ENCODE data around the gene SCO2.

DNA sequence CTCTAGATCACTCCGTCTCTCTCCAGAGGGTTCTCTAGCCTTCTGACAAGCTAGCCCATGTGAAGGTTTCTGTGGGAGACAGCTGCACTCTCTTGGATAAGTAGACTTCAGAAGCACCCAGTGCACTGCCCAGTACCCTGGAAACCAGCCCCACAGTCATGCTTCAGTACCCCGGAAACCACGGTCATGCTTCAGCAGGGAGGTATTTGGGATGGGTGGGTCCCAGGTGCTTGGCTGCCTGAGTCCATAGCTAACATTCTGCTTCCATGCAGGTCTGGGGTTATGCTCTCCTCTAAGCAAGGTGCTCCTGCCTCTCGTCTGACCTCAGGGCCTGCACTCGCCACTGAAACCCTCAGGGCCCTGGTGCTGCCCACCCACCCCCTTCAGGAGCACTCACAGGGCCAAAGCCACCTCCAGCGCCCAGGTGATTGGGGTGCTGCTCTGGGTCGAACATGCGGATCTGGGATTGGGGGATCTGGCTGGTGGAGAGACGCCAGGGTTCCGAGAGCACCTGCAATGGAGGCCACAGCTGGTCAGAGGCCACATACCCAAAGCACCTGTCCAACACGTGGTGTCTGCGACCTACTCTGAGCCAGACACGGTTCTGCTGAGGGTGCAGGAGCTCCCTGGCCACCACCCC is 44.6 kb upstream of the SCO2 start:
- TF ChIP-seq POLR2AphosphoS5 (IDR thresholded peaks at IDR 0.05; ENCODE audit: low read depth, low read length), result no peak
- TF ChIP-seq, protein P1, sequence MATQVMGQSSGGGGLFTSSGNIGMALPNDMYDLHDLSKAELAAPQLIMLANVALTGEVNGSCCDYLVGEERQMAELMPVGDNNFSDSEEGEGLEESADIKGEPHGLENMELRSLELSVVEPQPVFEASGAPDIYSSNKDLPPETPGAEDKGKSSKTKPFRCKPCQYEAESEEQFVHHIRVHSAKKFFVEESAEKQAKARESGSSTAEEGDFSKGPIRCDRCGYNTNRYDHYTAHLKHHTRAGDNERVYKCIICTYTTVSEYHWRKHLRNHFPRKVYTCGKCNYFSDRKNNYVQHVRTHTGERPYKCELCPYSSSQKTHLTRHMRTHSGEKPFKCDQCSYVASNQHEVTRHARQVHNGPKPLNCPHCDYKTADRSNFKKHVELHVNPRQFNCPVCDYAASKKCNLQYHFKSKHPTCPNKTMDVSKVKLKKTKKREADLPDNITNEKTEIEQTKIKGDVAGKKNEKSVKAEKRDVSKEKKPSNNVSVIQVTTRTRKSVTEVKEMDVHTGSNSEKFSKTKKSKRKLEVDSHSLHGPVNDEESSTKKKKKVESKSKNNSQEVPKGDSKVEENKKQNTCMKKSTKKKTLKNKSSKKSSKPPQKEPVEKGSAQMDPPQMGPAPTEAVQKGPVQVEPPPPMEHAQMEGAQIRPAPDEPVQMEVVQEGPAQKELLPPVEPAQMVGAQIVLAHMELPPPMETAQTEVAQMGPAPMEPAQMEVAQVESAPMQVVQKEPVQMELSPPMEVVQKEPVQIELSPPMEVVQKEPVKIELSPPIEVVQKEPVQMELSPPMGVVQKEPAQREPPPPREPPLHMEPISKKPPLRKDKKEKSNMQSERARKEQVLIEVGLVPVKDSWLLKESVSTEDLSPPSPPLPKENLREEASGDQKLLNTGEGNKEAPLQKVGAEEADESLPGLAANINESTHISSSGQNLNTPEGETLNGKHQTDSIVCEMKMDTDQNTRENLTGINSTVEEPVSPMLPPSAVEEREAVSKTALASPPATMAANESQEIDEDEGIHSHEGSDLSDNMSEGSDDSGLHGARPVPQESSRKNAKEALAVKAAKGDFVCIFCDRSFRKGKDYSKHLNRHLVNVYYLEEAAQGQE (IDR thresholded peaks at IDR 0.05; ENCODE audit: low read depth), result no peak
- TF ChIP-seq CTCF (IDR thresholded peaks at IDR 0.05 in 2 of 3, conservative IDR thresholded peaks at IDR 0.05 in 1 of 3; ENCODE audit: borderline replicate concordance in 1 of 3, insufficient read depth in 1 of 3, low read depth in 2 of 3, low read length in 2 of 3), result no peak

Measured in HCT116 (cell line).